Liver (tissue), 9 donors: ENCODE data around the gene PCDHA2. TPM values are rescaled to one million over a fixed set of nuclear protein-coding genes. Genes with fewer than 3 reads are reported as not detected.
"Not testable (repeated sequence)": the region's sequence is repeated elsewhere in the genome, so short reads cannot be mapped to it uniquely, and the experiment has no call there.

Source experiments
- DNase-seq: peaks from one replicate; pipeline ENCODE4 v3.0.0-alpha.2; 2017; ENCODE audit warnings: low spot score
- H3K27ac ChIP-seq, 2 donors: one replicate each; pipeline ENCODE4 v1.7.0; 2013; ENCODE audit warnings: inconsistent platforms in 2 of 2, low read length in 2 of 2, control low read depth in 1 of 2, low read depth in 1 of 2, mild to moderate bottlenecking in 1 of 2
- H3K27me3 ChIP-seq, 4 donors: one replicate each; pipeline versions ENCODE4 v1.6.1 to v1.7.0; 2013; ENCODE audit warnings: low read length in 3 of 4, inconsistent platforms in 1 of 4, mild to moderate bottlenecking in 1 of 4, moderate library complexity in 1 of 4; ENCODE audit not compliant: control insufficient read depth in 4 of 4, insufficient read depth in 4 of 4
- H3K36me3 ChIP-seq, 4 donors: one replicate each; pipeline versions ENCODE4 v1.6.1 to v1.7.0; 2013; ENCODE audit warnings: low read length in 3 of 4, mild to moderate bottlenecking in 3 of 4, low read depth in 1 of 4, moderate library complexity in 1 of 4; ENCODE audit not compliant: control insufficient read depth in 4 of 4, insufficient read depth in 3 of 4
- H3K4me1 ChIP-seq, 4 donors: one replicate each; pipeline versions ENCODE4 v1.6.1 to v1.7.0; 2013; ENCODE audit warnings: low read length in 3 of 4, mild to moderate bottlenecking in 3 of 4, moderate library complexity in 1 of 4; ENCODE audit not compliant: control insufficient read depth in 4 of 4, insufficient read depth in 4 of 4
- H3K4me3 ChIP-seq, 3 donors: one replicate each; pipeline versions ENCODE4 v1.6.1 to v1.7.0; 2013; ENCODE audit warnings: low read length in 3 of 3, control low read depth in 1 of 3, low read depth in 1 of 3, mild to moderate bottlenecking in 1 of 3
- H3K9ac ChIP-seq, 2 donors: one replicate each; pipeline ENCODE4 v1.7.0; 2013; ENCODE audit warnings: low read length in 2 of 2, mild to moderate bottlenecking in 2 of 2, moderate library complexity in 2 of 2, control low read depth in 1 of 2, low read depth in 1 of 2
- H3K9me3 ChIP-seq, 4 donors: one replicate each; pipeline versions ENCODE4 v1.6.1 to v1.7.0; 2013; ENCODE audit warnings: low read length in 3 of 4; ENCODE audit not compliant: control insufficient read depth in 4 of 4
- ATF3 ChIP-seq: IDR thresholded peaks from 2 replicates; pipeline ENCODE4 v1.6.1; 2016; ENCODE audit warnings: antibody characterized with exemption
- CTCF ChIP-seq: fragments of 150-350 bp; IDR thresholded peaks from 2 replicates; pipeline ENCODE4 v1.5.1; 2017; ENCODE audit warnings: improper control_type of control experiment, low read depth, low read length; ENCODE audit not compliant: missing input control
- EGR1 ChIP-seq, 2 donors: IDR thresholded peaks; 2 replicates each; pipeline ENCODE4 v1.6.1; 2016 to 2018; ENCODE audit warnings: antibody characterized with exemption in 2 of 2, low read depth in 2 of 2
- FOXA1 ChIP-seq: IDR thresholded peaks from 2 replicates; pipeline ENCODE4 v1.6.1; 2016; ENCODE audit warnings: antibody characterized with exemption
- FOXA2 ChIP-seq: IDR thresholded peaks from 2 replicates; pipeline ENCODE4 v1.6.1; 2016; ENCODE audit warnings: antibody characterized with exemption
- GABPA ChIP-seq, 2 donors: IDR thresholded peaks in 1 of 2; conservative IDR thresholded peaks in 1 of 2; 2 replicates each; pipeline ENCODE4 v1.6.1; 2016; ENCODE audit warnings: antibody characterized with exemption in 2 of 2, mild to moderate bottlenecking in 1 of 2, moderate library complexity in 1 of 2
- HNF4A ChIP-seq, 2 donors: conservative IDR thresholded peaks; 2 replicates each; pipeline ENCODE4 v1.6.1; 2016; ENCODE audit warnings: antibody characterized with exemption in 2 of 2, mild to moderate bottlenecking in 2 of 2
- HNF4G ChIP-seq: IDR thresholded peaks from 2 replicates; pipeline ENCODE4 v1.6.1; 2016; ENCODE audit warnings: antibody characterized with exemption
- JUND ChIP-seq, 2 donors: IDR thresholded peaks; 2 replicates each; pipeline ENCODE4 v1.6.1; 2016; ENCODE audit warnings: antibody characterized with exemption in 2 of 2
- MAX ChIP-seq: IDR thresholded peaks from 2 replicates; pipeline ENCODE4 v1.6.1; 2016; ENCODE audit warnings: antibody characterized with exemption
- NR2F2 ChIP-seq: IDR thresholded peaks from 2 replicates; pipeline ENCODE4 v1.6.1; 2016; ENCODE audit warnings: antibody characterized with exemption
- RAD21 ChIP-seq, 2 donors: IDR thresholded peaks; 2 replicates each; pipeline ENCODE4 v1.6.1; 2016; ENCODE audit warnings: antibody characterized with exemption in 2 of 2, mild to moderate bottlenecking in 2 of 2
- REST ChIP-seq: IDR thresholded peaks from 2 replicates; pipeline ENCODE4 v1.6.1; 2016; ENCODE audit warnings: antibody characterized with exemption, mild to moderate bottlenecking
- RXRA ChIP-seq, 2 donors: IDR thresholded peaks; 2 replicates each; pipeline ENCODE4 v1.6.1; 2017 to 2018; ENCODE audit warnings: antibody characterized with exemption in 2 of 2, mild to moderate bottlenecking in 1 of 2
- SP1 ChIP-seq: IDR thresholded peaks from 2 replicates; pipeline ENCODE4 v1.6.1; 2018; ENCODE audit warnings: antibody characterized with exemption, mild to moderate bottlenecking
- TAF1 ChIP-seq: conservative IDR thresholded peaks from 2 replicates; pipeline ENCODE4 v1.6.1; 2016; ENCODE audit warnings: antibody characterized with exemption, mild to moderate bottlenecking
- YY1 ChIP-seq: IDR thresholded peaks from 2 replicates; pipeline ENCODE4 v1.6.1; 2016; ENCODE audit warnings: antibody characterized with exemption, mild to moderate bottlenecking
- ZBTB33 ChIP-seq: IDR thresholded peaks from 2 replicates; pipeline ENCODE4 v1.6.1; 2016; ENCODE audit warnings: antibody characterized with exemption
- WGBS: extraction: QIAGEN DNeasy Blood & Tissue Kit; methylation state at CpG from one replicate; pipeline ENCODE4 v1.1.7; 2013; 5-methylcytosine and 5-hydroxymethylcytosine counted together
- polyA plus RNA-seq, 2 donors: library from polyadenylated mRNA; stranded (reverse) in 1 of 2; unstranded in 1 of 2; fragments of 200-250 nt in 1 of 2; fragments of >200 nt in 1 of 2; fragmentation: Nextera tagmentation in 1 of 2; extraction: Ambion mirVana in 1 of 2; gene quantifications; one replicate each; pipeline versions ENCODE4 v1.2.1 to v1.2.3, GENCODE V29; 2013 to 2015
- total RNA-seq, 2 donors: library from RNA; depleted of rRNA; stranded (reverse); fragments of >200 nt; gene quantifications; one replicate each; pipeline ENCODE4 v1.2.3, GENCODE V29; 2014
- donor health status: healthy.
- donor health status: healthy.
- donor health status: healthy.
- donor health status: healthy.
- donor health status: healthy.

The PCDHA2 gene
- total and polyA plus RNA-seq, 4 donors: not detected

GRCh38 chr5:140808241-140808888, 13.7 kb downstream of the PCDHA2 start:
- not testable (repeated sequence) for H3K4me3 ChIP-seq, DNase-seq, H3K27ac ChIP-seq, H3K4me1 ChIP-seq, H3K36me3 ChIP-seq, H3K27me3 ChIP-seq, H3K9ac ChIP-seq
- H3K9me3 ChIP-seq: peaks cover 21 to 42% (median 24%) of the 10 kb centered on the region in 4 donors
- WGBS: 57% methylated on average over 62 of the region's 62 CpGs

GRCh38 chr5:140808889-140809291, 14.2 kb downstream of the PCDHA2 start:
- DNase-seq: no peak
- TF ChIP-seq FOXA1: no peak
- TF ChIP-seq CTCF: no peak
- TF ChIP-seq RXRA (IDR thresholded peaks at IDR 0.05): no peak
- TF ChIP-seq NR2F2: no peak
- no peak for TF ChIP-seq ZBTB33
- TF ChIP-seq JUND (IDR thresholded peaks at IDR 0.05): no peak
- no peak for TF ChIP-seq FOXA2
- TF ChIP-seq HNF4G: no peak
- TF ChIP-seq REST: no peak
- no peak for TF ChIP-seq ATF3
- no peak for TF ChIP-seq EGR1 (IDR thresholded peaks at IDR 0.05; ENCODE audit: low read depth in 2 of 2)
- no peak for TF ChIP-seq YY1
- TF ChIP-seq SP1: no peak
- TF ChIP-seq TAF1: no peak
- no peak for TF ChIP-seq MAX
- no peak for TF ChIP-seq RAD21 (IDR thresholded peaks at IDR 0.05)
- no peak for TF ChIP-seq HNF4A (conservative IDR thresholded peaks at IDR 0.05)
- no peak for TF ChIP-seq GABPA (IDR thresholded peaks at IDR 0.05 in 1 of 2, conservative IDR thresholded peaks at IDR 0.05 in 1 of 2)
- Histone ChIP-seq H3K27me3 (peaks cover 0 to 3% (median 1%) of the 10 kb centered on the region in 4 donors), H3K36me3 (no peaks in the 10 kb centered on the region), H3K27ac (no peak overlapping the region), H3K4me3 (peak overlapping the region in 1 of 3 donors; percentile 26), H3K9me3 (peaks cover 20 to 41% (median 22%) of the 10 kb centered on the region in 4 donors), H3K4me1 (no peaks in the 10 kb centered on the region), H3K9ac (no peak overlapping the region)
- WGBS: 62% methylated on average over 43 of the region's 43 CpGs
